ENCODE data around the gene REG4.

DNA sequence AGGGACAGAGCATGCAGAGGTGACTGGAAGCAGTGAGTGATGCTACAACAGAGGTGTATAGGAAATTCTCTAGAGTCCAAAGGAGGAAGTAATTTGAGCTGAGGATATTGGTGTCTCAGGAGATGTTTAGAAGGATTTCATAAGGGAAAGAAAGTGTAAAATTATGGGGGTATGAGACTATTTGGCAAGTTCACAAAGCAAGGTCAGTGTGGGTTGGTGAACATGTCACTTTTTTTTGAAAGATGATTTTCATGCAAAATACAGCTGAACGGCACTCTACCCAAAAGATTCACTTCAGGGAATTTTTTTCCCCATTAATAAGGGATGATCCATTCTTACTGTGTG is 66.7 kb downstream of the REG4 start:
- TF ChIP-seq, protein P1, sequence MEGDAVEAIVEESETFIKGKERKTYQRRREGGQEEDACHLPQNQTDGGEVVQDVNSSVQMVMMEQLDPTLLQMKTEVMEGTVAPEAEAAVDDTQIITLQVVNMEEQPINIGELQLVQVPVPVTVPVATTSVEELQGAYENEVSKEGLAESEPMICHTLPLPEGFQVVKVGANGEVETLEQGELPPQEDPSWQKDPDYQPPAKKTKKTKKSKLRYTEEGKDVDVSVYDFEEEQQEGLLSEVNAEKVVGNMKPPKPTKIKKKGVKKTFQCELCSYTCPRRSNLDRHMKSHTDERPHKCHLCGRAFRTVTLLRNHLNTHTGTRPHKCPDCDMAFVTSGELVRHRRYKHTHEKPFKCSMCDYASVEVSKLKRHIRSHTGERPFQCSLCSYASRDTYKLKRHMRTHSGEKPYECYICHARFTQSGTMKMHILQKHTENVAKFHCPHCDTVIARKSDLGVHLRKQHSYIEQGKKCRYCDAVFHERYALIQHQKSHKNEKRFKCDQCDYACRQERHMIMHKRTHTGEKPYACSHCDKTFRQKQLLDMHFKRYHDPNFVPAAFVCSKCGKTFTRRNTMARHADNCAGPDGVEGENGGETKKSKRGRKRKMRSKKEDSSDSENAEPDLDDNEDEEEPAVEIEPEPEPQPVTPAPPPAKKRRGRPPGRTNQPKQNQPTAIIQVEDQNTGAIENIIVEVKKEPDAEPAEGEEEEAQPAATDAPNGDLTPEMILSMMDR (IDR thresholded peaks at IDR 0.05; ENCODE audit: insufficient read depth, low read length) = no peak
- TF ChIP-seq POLR2AphosphoS5 (IDR thresholded peaks at IDR 0.05; ENCODE audit: low read depth) = no peak
- no peak for TF ChIP-seq GABPA (IDR thresholded peaks at IDR 0.05; ENCODE audit: low read depth)
- no peak for TF ChIP-seq SPI1 (IDR thresholded peaks at IDR 0.05; ENCODE audit: borderline replicate concordance, low read depth)

All from HL-60 (cell line).